PFSK-1 (cell line): Measurements from ENCODE around the gene ACAP3.

Experiments
- FOXP2 ChIP-seq: optimal IDR thresholded peaks from 2 replicates; pipeline ENCODE3; 2011; ENCODE audit warnings: borderline replicate concordance, control low read depth, inconsistent platforms; ENCODE audit not compliant: insufficient read depth; ENCODE audit errors: extremely low read length, extremely low read depth
- POLR2AphosphoS5 ChIP-seq: IDR thresholded peaks from 2 replicates; pipeline ENCODE4 v1.6.1; 2012; ENCODE audit warnings: low read depth, mild to moderate bottlenecking, control low read depth, low read length, moderate library complexity
- SIN3A ChIP-seq: IDR thresholded peaks from 2 replicates; pipeline ENCODE4 v1.6.1; 2012; ENCODE audit warnings: mild to moderate bottlenecking, low read length, moderate library complexity, borderline replicate concordance; ENCODE audit not compliant: insufficient read depth
- TAF1 ChIP-seq: IDR thresholded peaks from 2 replicates; pipeline ENCODE4 v1.6.1; 2012; ENCODE audit warnings: low read length, control low read depth, borderline replicate concordance; ENCODE audit not compliant: insufficient read depth
- TF ChIP-seq, protein P1 (sequence below), 2 experiments: IDR thresholded peaks; 2 replicates each; pipeline versions ENCODE4 v1.6.1 to v1.8.0; 2011 to 2012; ENCODE audit warnings: low read depth in 2 of 2, low read length in 2 of 2, control low read depth in 1 of 2, inconsistent platforms in 1 of 2, mild to moderate bottlenecking in 1 of 2, moderate library complexity in 1 of 2; ENCODE audit not compliant: insufficient read depth in 1 of 2

The ACAP3 gene

DNA sequence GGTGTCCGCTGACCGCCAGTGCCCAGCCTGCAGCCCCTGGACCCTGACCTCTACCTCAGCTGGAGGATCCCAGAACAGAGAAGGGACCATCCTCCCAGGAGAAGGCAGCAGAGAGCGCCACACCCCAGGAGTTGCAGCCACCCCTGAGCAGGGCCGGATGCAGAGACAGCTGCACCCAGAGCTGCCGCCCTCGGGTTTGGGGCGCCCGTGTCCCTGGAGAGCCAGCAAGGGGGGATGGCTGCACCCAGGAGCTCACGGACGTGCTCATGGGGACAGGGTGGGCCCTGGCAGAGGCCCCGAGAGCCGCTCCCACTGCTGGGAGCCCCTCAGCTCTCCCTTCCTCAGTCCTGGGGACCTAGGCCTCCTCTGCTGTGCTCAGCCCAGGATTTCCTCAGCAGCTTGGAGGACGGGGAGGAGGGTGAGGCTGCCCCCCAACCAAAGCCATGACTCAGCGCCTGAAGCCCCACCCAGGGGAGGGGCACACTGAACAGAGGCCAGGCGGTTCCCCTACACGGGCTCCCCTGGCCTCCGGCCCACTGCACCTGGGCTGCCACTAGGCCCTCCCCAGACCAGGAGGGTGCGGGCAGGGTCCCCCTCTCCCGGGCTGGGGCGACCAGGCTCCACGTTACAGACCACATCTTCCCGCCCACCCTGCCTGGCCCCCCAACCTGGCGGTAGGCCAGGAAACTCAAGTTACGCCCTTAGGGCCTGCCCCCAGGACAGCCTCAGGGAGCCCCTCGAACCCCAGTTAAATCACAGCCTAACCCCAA, 2.2 kb downstream of the ACAP3 start:
- TF ChIP-seq TAF1, result no peak
- no peak for TF ChIP-seq POLR2AphosphoS5
- TF ChIP-seq, protein P1, sequence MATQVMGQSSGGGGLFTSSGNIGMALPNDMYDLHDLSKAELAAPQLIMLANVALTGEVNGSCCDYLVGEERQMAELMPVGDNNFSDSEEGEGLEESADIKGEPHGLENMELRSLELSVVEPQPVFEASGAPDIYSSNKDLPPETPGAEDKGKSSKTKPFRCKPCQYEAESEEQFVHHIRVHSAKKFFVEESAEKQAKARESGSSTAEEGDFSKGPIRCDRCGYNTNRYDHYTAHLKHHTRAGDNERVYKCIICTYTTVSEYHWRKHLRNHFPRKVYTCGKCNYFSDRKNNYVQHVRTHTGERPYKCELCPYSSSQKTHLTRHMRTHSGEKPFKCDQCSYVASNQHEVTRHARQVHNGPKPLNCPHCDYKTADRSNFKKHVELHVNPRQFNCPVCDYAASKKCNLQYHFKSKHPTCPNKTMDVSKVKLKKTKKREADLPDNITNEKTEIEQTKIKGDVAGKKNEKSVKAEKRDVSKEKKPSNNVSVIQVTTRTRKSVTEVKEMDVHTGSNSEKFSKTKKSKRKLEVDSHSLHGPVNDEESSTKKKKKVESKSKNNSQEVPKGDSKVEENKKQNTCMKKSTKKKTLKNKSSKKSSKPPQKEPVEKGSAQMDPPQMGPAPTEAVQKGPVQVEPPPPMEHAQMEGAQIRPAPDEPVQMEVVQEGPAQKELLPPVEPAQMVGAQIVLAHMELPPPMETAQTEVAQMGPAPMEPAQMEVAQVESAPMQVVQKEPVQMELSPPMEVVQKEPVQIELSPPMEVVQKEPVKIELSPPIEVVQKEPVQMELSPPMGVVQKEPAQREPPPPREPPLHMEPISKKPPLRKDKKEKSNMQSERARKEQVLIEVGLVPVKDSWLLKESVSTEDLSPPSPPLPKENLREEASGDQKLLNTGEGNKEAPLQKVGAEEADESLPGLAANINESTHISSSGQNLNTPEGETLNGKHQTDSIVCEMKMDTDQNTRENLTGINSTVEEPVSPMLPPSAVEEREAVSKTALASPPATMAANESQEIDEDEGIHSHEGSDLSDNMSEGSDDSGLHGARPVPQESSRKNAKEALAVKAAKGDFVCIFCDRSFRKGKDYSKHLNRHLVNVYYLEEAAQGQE (IDR thresholded peaks at IDR 0.05; ENCODE audit: insufficient read depth in 1 of 2, low read depth in 2 of 2, low read length in 2 of 2), result no peak

DNA sequence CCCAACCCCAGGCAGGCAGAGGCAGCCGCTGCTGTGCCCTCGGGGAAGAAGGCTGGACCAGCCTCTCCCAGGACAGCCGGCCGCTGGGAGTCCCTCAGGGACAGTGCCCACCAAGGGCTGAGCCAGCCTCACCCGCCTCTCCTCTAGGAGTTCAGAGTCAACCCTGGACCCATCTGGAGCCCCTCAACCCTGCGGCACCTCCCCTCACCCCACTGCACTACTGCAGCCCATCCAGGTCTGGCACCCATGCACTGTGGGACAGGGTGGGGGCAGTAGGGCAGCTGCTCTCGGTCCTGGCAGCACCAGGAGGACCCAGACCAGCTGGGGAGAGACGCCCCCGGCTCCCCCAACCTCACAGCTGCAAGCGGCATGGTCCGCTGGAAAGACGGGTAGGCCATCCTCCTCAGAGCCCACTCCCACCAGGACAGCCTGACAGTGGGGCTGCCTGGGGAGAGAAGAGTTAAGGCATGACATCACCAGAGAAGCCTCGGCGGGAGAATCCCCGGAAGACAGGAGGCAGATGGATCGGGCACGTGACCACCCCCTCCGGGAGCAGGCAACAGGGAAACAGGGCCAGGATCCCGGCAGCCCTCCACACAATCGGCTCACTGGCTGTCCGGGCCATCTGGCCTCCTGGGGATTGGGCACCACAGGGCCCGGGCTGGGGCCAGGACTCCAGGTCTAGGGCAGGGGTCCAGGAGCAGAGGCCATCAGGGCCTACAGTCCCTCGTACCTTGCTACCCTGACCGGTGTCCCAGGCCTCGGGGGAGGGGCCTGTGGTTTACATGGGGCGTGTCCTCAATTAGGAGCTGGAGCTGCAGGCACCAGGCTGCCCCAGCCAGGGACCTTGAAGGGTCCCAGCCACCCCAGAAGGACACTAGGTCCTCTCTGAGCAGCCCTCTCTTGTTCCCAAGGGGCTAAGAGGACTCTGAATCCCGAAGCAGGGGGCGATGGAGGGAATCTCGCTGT, 3.1 kb downstream of the ACAP3 start:
- TF ChIP-seq TAF1, result no peak

DNA sequence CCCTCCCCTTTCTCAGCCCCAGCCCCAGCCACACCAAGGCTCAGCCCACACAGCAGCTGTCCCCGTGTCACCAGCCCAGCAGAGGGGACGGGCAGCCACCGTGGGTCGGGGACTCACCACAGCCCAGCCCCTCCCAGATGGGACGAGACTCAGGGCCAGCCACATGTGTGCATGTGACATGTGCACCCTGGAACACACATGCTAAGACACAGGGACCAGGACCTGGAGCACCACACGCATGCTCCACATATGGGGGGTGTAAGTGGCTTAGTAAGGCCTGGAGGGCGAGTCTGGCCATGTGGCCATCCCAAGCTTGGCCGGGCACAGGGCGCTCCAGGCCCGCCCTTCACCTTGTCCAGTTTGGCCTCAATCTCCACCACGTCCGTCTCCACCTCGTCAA, 4.0 kb downstream of the ACAP3 start:
- no peak for TF ChIP-seq TAF1
- TF ChIP-seq FOXP2, result no peak
- TF ChIP-seq SIN3A, result no peak
- no peak for TF ChIP-seq POLR2AphosphoS5
- TF ChIP-seq, protein P1 (IDR thresholded peaks at IDR 0.05; ENCODE audit: insufficient read depth in 1 of 2, low read depth in 2 of 2, low read length in 2 of 2), result no peak

DNA sequence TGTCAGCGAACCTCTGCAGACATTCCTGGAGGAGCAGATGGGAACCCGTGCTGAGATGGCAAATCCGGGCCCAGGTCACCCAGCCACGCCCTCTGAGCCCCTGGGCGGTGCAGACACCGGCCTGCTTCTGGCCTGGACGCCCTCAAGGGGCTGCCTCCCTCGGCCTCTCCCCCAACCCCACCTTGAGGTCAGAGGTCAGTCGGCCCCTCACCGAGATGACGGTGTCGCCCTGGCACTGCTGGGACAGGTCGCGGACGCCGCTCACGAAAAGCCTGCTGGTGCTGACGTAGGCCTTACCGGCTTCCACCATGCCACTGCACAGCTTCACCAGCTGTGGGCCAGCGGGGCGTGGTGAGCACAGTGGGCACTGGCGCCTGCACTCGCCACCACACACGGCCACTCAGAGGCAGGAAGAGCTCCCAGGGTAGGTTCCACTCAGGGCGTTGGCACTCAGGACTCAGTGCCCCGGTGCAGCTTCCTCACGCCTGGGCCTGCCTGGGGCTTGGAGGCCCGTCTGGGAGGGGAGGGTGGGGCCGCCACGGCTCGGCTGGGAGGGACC, 4.7 kb downstream of the ACAP3 start:
- no peak for TF ChIP-seq SIN3A
- TF ChIP-seq, protein P1 (IDR thresholded peaks at IDR 0.05; ENCODE audit: insufficient read depth in 1 of 2, low read depth in 2 of 2, low read length in 2 of 2), result no peak
- TF ChIP-seq TAF1, result no peak
- TF ChIP-seq POLR2AphosphoS5, result no peak
- TF ChIP-seq FOXP2, result no peak

DNA sequence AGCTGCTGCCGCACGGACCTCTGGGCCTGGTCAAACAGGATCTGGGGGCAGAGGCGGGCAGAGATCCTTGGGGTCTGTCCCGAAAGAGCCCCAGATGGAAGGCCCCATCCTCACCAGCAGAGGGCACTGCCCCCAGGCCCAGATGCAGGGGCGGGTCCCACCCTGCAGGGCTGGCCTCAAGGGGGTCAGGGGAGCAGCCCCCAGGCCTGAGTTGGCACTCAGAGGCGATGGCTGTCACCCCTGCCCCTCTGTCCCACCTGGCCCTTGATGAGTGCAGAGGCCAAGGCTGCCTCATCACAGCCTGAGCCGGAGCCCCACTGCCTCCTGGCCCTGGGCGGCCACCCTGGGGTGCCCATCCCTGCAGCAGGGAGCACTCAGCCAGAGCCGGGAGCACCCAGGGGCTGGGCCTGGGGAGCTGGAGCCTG, 5.7 kb downstream of the ACAP3 start:
- TF ChIP-seq TAF1, result no peak
- TF ChIP-seq SIN3A, result no peak
- no peak for TF ChIP-seq FOXP2
- no peak for TF ChIP-seq POLR2AphosphoS5

DNA sequence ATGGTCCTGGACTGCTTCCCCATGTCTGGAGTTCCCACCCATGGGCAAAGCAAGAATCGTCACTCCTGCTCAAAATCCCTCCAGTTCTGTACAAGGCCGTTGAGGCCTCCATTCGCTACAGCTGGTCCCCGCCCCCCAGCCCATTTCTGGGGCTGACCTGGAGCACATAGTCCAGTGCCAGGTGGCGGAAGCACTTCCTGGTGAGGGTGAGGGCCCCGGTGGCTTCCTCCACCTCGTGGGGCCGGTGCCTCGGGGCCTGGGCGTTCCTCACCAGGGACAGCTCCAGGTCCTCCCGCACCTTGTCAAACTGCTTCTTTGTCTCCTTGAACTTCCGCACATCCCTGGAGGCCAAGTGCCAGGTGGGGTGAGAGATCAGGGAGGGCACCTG, 7.4 kb downstream of the ACAP3 start:
- TF ChIP-seq FOXP2 (no peak), TAF1 (no peak), SIN3A (no peak)
- TF ChIP-seq, protein P1 (IDR thresholded peaks at IDR 0.05; ENCODE audit: insufficient read depth in 1 of 2, low read depth in 2 of 2, low read length in 2 of 2), result peak in 1 of 2 experiments; percentile 65; a peak in 1 of 4 replicates
